HG03280 (cell line): ENCODE results near the gene SH2D7.

Experiments
- ATAC-seq: cut with Tn5 transposase; IDR thresholded peaks from one replicate; pipeline ENCODE4 v1.9.1; 2021; ENCODE audit warnings: mild to moderate bottlenecking, moderate library complexity; ENCODE audit not compliant: unreplicated experiment

The SH2D7 gene

GRCh38 chr15:78092261-78093041 lies at the start of gene SH2D7:
TSS of gene SH2D7 (plus strand) at chr15:78092561. CDS start at chr15:78092585, 24 bp downstream.
- ATAC-seq: no peak

GRCh38 chr15:78044407-78045155 lies 47.8 kb upstream of the SH2D7 start:
- no peak for ATAC-seq

GRCh38 chr15:78045189-78045588 lies 47.2 kb upstream of the SH2D7 start:
- ATAC-seq: no peak

- ATAC-seq: no peak
These were observed 45.5 kb upstream of the SH2D7 start for GRCh38 chr15:78046796-78047341.

GRCh38 chr15:78047761-78048627 lies 44.4 kb upstream of the SH2D7 start:
- ATAC-seq: no peak

GRCh38 chr15:78048628-78048920 lies 43.8 kb upstream of the SH2D7 start:
- ATAC-seq: no peak

GRCh38 chr15:78049691-78050440 lies 42.5 kb upstream of the SH2D7 start:
- no peak for ATAC-seq

- no peak for ATAC-seq
These were observed 41.9 kb upstream of the SH2D7 start for GRCh38 chr15:78050441-78050809.

GRCh38 chr15:78050826-78051225 lies 41.5 kb upstream of the SH2D7 start:
- no peak for ATAC-seq

- ATAC-seq: no peak
These were observed 40.8 kb upstream of the SH2D7 start for GRCh38 chr15:78051596-78051995.

- no peak for ATAC-seq
These were observed 40.4 kb upstream of the SH2D7 start for GRCh38 chr15:78052001-78052401.

GRCh38 chr15:78052545-78052944 lies 39.8 kb upstream of the SH2D7 start:
- no peak for ATAC-seq

GRCh38 chr15:78054518-78054917 lies 37.8 kb upstream of the SH2D7 start:
- no peak for ATAC-seq

- no peak for ATAC-seq
These were observed 37.4 kb upstream of the SH2D7 start for GRCh38 chr15:78054966-78055365.

GRCh38 chr15:78055919-78056713 lies 36.2 kb upstream of the SH2D7 start:
- ATAC-seq: no peak

GRCh38 chr15:78056714-78057269 lies 35.6 kb upstream of the SH2D7 start:
- ATAC-seq: no peak

- ATAC-seq: no peak
These were observed 34.6 kb upstream of the SH2D7 start for GRCh38 chr15:78057803-78058202.

GRCh38 chr15:78058401-78058935 lies 33.9 kb upstream of the SH2D7 start:
- no peak for ATAC-seq
